ENCODE results near the gene KDM7A.
"Not testable (repeated sequence)": the region's sequence is repeated elsewhere in the genome, so short reads cannot be mapped to it uniquely, and the experiment has no call there.

The KDM7A gene

DNA sequence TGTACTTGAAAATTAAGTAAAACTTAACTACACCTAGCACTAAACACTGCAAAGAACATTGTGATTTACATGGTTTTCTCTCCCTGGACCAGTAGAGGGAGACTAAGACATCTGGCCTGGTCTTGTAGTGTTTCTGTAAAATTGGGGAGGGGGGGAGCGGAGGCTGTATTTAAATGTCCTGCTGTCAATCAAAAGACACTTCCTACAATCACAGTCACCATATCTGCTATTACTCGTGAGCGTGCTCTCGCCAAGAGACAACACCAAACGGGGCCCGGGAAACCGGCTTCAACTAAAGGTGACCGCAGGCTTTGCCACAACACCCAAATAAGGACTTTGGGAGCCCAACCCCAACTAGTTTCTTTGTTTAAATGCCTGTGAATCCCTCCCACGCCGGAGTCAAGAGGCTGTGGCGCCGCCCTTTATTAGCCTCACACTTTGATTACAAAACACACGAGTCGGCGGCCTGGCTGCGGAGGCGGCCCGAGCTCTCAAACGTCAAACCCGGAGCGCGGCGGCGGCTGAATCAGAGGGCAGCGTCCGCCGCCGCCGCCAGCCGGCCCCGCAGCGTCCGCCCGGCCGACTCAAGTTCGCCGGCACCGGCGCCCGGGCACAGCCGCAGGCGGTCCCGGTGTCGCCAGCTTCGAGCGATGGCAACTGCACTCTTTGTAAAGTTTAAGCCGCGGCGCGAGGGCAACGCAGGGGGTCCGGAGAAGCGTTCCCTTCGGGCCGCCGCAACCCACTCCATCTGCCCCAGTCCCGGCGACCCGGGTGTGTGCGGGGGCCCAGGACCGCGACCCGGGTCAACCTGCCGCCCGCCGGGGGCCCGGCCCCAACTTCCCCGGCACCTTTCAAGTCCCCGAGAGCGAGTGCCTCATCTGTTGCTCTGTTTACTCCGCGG, 1.3 kb downstream of the KDM7A start:
- H3K4me3 ChIP-seq (ENCODE audit: low read length): peak overlapping the region; percentile 86
- H3K4me1 ChIP-seq (ENCODE audit: control insufficient read depth, insufficient read depth, low read length): peaks cover 11% of the 10 kb centered on the region
- H3K36me3 ChIP-seq (ENCODE audit: control insufficient read depth, insufficient read depth, low read length, severe bottlenecking): no peaks in the 10 kb centered on the region
- no peaks in the 10 kb centered on the region for H3K27me3 ChIP-seq (replicated peaks; ENCODE audit: control insufficient read depth, insufficient read depth, low read length)
- no peaks in the 10 kb centered on the region for H3K9me3 ChIP-seq (ENCODE audit: control insufficient read depth, low read length)
- H3K9ac ChIP-seq (ENCODE audit: low read length): peak overlapping the region; percentile 91
- DNase-seq (ENCODE audit: low read depth): peak; percentile 97

- no peak overlapping the region for H3K9ac ChIP-seq (ENCODE audit: low read length)
Measured at GRCh38 chr7:140174217-140174616, 2.6 kb downstream of the KDM7A start.

DNA sequence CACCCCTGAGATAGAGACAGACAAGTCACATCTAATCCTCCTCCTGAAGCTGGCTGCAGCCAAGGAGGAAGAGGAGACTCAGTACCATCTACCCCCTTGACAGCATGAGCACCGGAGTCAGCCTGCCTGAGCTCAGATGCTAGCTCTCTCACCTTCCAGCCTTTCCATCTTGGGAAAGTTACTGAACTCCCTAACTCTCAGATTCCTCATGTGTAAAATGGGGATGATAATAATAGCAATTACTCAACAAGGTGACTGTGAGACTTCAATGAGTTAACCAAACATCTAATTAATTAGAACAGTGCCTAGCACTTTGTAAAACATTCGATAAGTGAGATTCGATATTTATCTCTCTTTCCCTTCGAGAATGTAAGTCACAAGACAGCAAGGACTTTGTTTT, 6.4 kb downstream of the KDM7A start:
- H3K9me3 ChIP-seq (ENCODE audit: control insufficient read depth, low read length): no peaks in the 10 kb centered on the region
- no peak overlapping the region for H3K4me3 ChIP-seq (ENCODE audit: low read length)
- H3K4me1 ChIP-seq (ENCODE audit: control insufficient read depth, insufficient read depth, low read length): peaks cover 6% of the 10 kb centered on the region
- H3K9ac ChIP-seq (ENCODE audit: low read length): no peak overlapping the region
- H3K36me3 ChIP-seq (ENCODE audit: control insufficient read depth, insufficient read depth, low read length, severe bottlenecking): no peaks in the 10 kb centered on the region
- no peak for DNase-seq (ENCODE audit: low read depth)
- no peaks in the 10 kb centered on the region for H3K27me3 ChIP-seq (replicated peaks; ENCODE audit: control insufficient read depth, insufficient read depth, low read length)

More at GRCh38 chr7:140174217-140174616, 2.6 kb downstream of the KDM7A start:
- Histone ChIP-seq H3K4me1 (ENCODE audit: control insufficient read depth, insufficient read depth, low read length) (peaks cover 11% of the 10 kb centered on the region), H3K4me3 (ENCODE audit: low read length) (no peak overlapping the region), H3K36me3 (ENCODE audit: control insufficient read depth, insufficient read depth, low read length, severe bottlenecking) (no peaks in the 10 kb centered on the region), H3K9me3 (ENCODE audit: control insufficient read depth, low read length) (no peaks in the 10 kb centered on the region), H3K27me3 (replicated peaks; ENCODE audit: control insufficient read depth, insufficient read depth, low read length) (no peaks in the 10 kb centered on the region)
- DNase-seq (ENCODE audit: low read depth): no peak

DNA sequence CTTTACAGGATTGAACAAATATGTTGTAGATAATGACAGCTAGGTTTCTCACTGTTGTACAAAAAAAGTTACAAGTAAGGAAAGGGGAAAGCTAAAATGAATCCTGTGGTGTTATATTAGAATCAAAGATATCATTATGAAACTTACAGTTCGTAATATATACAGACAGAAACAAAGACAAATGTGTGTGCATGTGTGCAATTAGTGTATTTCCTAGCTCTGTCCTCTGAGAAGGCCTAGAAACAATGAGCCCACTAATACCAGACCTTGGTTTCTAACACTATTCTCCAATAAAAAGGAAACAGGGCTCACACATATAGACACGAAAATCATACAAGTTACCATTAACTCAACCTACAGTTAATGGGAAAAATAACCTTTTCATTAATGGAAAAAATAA, 8.0 kb downstream of the KDM7A start:
- no peak for DNase-seq (ENCODE audit: low read depth)
- no peaks in the 10 kb centered on the region for H3K36me3 ChIP-seq (ENCODE audit: control insufficient read depth, insufficient read depth, low read length, severe bottlenecking)

DNA sequence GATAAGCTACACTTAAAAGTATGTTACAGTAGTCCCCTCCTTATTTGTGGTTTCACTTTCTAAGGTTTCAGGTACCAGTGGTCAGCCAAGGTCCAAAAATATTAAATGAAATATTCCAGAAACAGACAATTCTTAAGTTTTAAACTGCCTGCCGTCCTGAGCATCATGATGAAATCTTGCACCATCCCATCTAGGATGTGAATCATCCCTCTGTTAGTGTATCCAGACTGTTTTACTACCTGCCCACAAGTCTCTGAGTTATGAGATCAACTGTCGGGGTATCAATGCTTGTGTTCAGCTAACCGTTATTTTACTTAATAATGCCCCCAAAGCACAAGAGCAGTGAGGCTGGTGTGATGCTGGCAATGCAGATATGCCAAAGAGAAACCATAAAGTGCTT, 11.4 kb downstream of the KDM7A start:
- Histone ChIP-seq H3K4me1 (ENCODE audit: control insufficient read depth, insufficient read depth, low read length) (peaks cover 15% of the 10 kb centered on the region), H3K9me3 (ENCODE audit: control insufficient read depth, low read length) (no peaks in the 10 kb centered on the region)
- peak; percentile 79 for DNase-seq (ENCODE audit: low read depth)

More for the DNA sequence above, 8.0 kb downstream of the KDM7A start:
- Histone ChIP-seq H3K4me3 (ENCODE audit: low read length) (no peak overlapping the region), H3K9me3 (ENCODE audit: control insufficient read depth, low read length) (no peaks in the 10 kb centered on the region), H3K27me3 (replicated peaks; ENCODE audit: control insufficient read depth, insufficient read depth, low read length) (no peaks in the 10 kb centered on the region), H3K9ac (ENCODE audit: low read length) (no peak overlapping the region), H3K4me1 (ENCODE audit: control insufficient read depth, insufficient read depth, low read length) (peaks cover 15% of the 10 kb centered on the region)

DNA sequence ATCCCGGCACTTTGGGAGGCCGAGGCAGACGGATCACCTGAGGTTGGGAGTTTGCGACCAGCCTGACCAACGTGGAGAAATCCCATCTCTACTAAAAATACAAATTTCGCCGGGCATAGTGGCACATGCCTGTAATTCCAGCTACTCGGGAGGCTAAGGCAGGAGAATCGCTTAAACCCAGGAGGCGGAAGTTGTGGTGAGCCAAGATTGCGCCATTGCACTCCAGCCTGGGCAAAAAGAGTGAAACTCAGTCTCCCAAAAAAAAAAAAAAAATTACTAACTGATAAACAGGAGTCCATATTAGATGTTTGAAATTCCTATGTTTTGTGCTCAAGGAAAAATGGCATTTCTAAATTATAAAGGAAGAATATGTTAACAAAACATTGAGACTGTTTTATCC, 14.7 kb downstream of the KDM7A start:
- not testable (repeated sequence) for H3K9ac ChIP-seq (ENCODE audit: low read length); H3K9me3 ChIP-seq (ENCODE audit: control insufficient read depth, low read length); H3K4me3 ChIP-seq (ENCODE audit: low read length); H3K27me3 ChIP-seq (replicated peaks; ENCODE audit: control insufficient read depth, insufficient read depth, low read length); H3K36me3 ChIP-seq (ENCODE audit: control insufficient read depth, insufficient read depth, low read length, severe bottlenecking); DNase-seq (ENCODE audit: low read depth)
- peaks cover 18% of the 10 kb centered on the region for H3K4me1 ChIP-seq (ENCODE audit: control insufficient read depth, insufficient read depth, low read length)

More for the DNA sequence above, 11.4 kb downstream of the KDM7A start:
- Histone ChIP-seq H3K9ac (ENCODE audit: low read length) (peak overlapping the region; percentile 40), H3K4me3 (ENCODE audit: low read length) (no peak overlapping the region), H3K36me3 (ENCODE audit: control insufficient read depth, insufficient read depth, low read length, severe bottlenecking) (no peaks in the 10 kb centered on the region), H3K27me3 (replicated peaks; ENCODE audit: control insufficient read depth, insufficient read depth, low read length) (no peaks in the 10 kb centered on the region)

DNA sequence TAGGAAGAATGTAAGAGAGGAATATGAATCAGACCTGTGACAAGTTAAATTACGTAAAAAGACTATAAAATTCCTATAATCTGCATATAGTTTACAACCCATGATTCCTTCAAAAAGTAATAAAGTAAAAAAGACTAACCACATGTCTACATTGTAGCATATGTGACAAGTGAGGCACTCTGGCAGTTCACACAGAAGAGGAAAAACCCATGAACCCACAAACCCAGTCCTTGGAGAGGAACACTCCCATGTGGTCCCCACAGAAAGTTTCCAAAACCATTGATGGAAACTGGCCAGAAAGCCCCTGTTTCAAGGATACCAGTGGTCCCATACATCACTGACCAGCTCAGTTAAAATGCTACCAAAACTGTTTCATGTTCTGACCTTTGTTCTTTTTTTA, 15.7 kb downstream of the KDM7A start:
- H3K4me1 ChIP-seq (ENCODE audit: control insufficient read depth, insufficient read depth, low read length): peaks cover 18% of the 10 kb centered on the region
- no peaks in the 10 kb centered on the region for H3K27me3 ChIP-seq (replicated peaks; ENCODE audit: control insufficient read depth, insufficient read depth, low read length)
- H3K36me3 ChIP-seq (ENCODE audit: control insufficient read depth, insufficient read depth, low read length, severe bottlenecking): no peaks in the 10 kb centered on the region
- H3K4me3 ChIP-seq (ENCODE audit: low read length): no peak overlapping the region
- no peak for DNase-seq (ENCODE audit: low read depth)
- H3K9ac ChIP-seq (ENCODE audit: low read length): no peak overlapping the region
- no peaks in the 10 kb centered on the region for H3K9me3 ChIP-seq (ENCODE audit: control insufficient read depth, low read length)

GRCh38 chr7:140160308-140160707, 16.5 kb downstream of the KDM7A start:
- DNase-seq (ENCODE audit: low read depth): no peak
- no peak overlapping the region for H3K9ac ChIP-seq (ENCODE audit: low read length)
- no peaks in the 10 kb centered on the region for H3K27me3 ChIP-seq (replicated peaks; ENCODE audit: control insufficient read depth, insufficient read depth, low read length)
- H3K9me3 ChIP-seq (ENCODE audit: control insufficient read depth, low read length): no peaks in the 10 kb centered on the region
- H3K4me3 ChIP-seq (ENCODE audit: low read length): no peak overlapping the region
- peaks cover 23% of the 10 kb centered on the region for H3K4me1 ChIP-seq (ENCODE audit: control insufficient read depth, insufficient read depth, low read length)
- H3K36me3 ChIP-seq (ENCODE audit: control insufficient read depth, insufficient read depth, low read length, severe bottlenecking): no peaks in the 10 kb centered on the region

DNA sequence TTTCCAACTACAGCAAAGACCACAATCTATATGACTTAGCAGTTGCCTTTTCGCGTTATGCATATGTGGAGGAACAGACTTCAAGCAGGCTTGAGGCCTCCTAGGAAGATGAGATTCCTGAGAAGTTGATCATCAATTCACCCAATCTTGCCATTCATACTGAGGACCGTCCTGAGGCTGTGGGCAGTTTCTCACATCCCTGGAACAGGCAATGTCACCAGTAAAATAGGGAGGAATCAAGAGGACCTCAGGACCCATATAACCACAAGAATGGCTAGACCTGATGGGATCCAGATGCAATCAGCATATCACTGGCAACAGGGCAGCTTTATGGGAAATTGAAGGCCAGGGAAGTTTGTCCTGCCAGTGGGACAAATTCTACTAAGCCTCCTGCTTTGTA, 17.3 kb downstream of the KDM7A start:
- Histone ChIP-seq H3K9ac (ENCODE audit: low read length) (no peak overlapping the region), H3K4me1 (ENCODE audit: control insufficient read depth, insufficient read depth, low read length) (peaks cover 20% of the 10 kb centered on the region), H3K9me3 (ENCODE audit: control insufficient read depth, low read length) (no peaks in the 10 kb centered on the region), H3K4me3 (ENCODE audit: low read length) (no peak overlapping the region), H3K36me3 (ENCODE audit: control insufficient read depth, insufficient read depth, low read length, severe bottlenecking) (no peaks in the 10 kb centered on the region), H3K27me3 (replicated peaks; ENCODE audit: control insufficient read depth, insufficient read depth, low read length) (no peaks in the 10 kb centered on the region)
- peak; percentile 61 for DNase-seq (ENCODE audit: low read depth)

DNA sequence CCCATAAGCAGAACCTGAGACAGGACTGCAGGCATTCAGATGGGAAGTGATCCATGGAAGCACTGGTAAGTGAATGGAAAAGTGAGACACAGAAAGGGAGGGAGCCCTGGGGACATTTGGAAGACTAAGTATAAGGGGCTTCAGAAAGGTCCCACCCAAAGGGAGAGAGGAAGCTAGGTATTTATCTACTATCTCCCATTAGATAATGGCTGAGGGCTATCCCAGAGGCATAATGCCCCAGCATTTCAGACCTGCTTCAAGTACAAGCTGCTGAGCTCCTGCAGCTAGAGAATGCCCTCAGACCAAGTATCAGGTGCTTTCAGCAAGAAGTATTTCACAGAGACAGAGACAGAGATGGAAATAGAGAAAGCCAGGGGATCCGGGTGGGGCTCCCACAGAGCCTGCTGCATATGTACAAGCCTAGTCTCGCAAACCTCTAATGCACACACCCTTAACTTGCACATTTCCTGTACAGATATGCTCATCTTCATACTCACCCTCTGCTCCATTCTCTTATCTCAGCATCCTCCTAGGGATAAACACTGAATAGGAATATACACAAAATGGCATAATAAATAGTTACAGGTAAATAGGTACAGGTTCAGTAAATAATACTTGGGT, 20.2 kb downstream of the KDM7A start:
- no peak overlapping the region for H3K9ac ChIP-seq (ENCODE audit: low read length)
- no peak for DNase-seq (ENCODE audit: low read depth)
- H3K4me3 ChIP-seq (ENCODE audit: low read length): no peak overlapping the region
- peaks cover 14% of the 10 kb centered on the region for H3K4me1 ChIP-seq (ENCODE audit: control insufficient read depth, insufficient read depth, low read length)
- no peaks in the 10 kb centered on the region for H3K9me3 ChIP-seq (ENCODE audit: control insufficient read depth, low read length)
- H3K36me3 ChIP-seq (ENCODE audit: control insufficient read depth, insufficient read depth, low read length, severe bottlenecking): no peaks in the 10 kb centered on the region
- no peaks in the 10 kb centered on the region for H3K27me3 ChIP-seq (replicated peaks; ENCODE audit: control insufficient read depth, insufficient read depth, low read length)

DNA sequence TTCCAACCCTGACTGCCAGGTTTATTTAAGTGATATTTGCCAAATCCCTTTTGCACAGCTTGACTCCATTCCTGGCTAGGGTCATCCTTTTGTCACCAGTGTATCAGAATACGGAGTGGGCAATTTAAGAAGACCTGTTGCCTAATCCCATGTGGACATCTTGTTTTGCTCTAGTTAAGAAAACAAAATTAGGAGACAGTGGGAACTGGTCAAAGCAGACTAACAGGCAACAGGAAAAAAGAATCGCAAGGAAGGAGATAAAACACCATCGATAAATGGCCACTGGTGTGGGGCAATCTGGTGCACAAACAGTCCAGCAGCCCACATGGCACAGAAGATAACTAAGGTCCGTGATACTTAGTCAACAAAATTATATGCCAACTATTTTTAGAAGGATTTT, 21.4 kb downstream of the KDM7A start:
- no peak overlapping the region for H3K4me3 ChIP-seq (ENCODE audit: low read length)
- H3K9ac ChIP-seq (ENCODE audit: low read length): no peak overlapping the region
- H3K9me3 ChIP-seq (ENCODE audit: control insufficient read depth, low read length): no peaks in the 10 kb centered on the region
- H3K4me1 ChIP-seq (ENCODE audit: control insufficient read depth, insufficient read depth, low read length): peaks cover 14% of the 10 kb centered on the region
- no peaks in the 10 kb centered on the region for H3K27me3 ChIP-seq (replicated peaks; ENCODE audit: control insufficient read depth, insufficient read depth, low read length)
- no peaks in the 10 kb centered on the region for H3K36me3 ChIP-seq (ENCODE audit: control insufficient read depth, insufficient read depth, low read length, severe bottlenecking)
- no peak for DNase-seq (ENCODE audit: low read depth)
